ENCODE measurements around the gene PPP4R2.

PPP4R2 gene

DNA sequence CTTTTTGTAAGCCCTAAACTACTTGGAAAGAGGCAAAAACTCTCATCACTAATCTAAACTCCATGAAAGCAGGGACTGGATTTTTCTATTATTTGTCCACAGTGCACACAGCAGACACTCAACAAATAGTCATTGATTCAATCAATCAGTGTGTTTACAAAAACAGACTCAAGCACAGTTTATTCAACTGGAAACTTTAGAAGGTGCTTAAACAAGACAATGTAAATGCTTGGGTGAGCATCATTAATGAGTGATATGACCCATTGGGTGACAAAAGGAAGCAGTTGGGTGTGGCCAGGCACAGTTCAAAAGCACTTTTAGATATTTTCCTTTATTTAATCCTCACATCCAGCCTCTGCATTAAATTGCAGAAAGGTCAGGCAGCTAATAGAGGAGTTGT is 32.0 kb upstream of the PPP4R2 start:
- Histone ChIP-seq H3K4me1 (ENCODE audit: control insufficient read depth in 1 of 2, insufficient read depth in 2 of 2, low read length in 2 of 2) (peaks cover under 1 to 3% of the 10 kb centered on the region in 2 experiments), H3K4me2 (ENCODE audit: low read length) (no peak overlapping the region), H2BK120ac (ENCODE audit: insufficient read depth, low read length, poor library complexity) (no peak overlapping the region), H3K9ac (ENCODE audit: low read length) (no peak overlapping the region), H3K79me1 (ENCODE audit: low read length) (no peaks in the 10 kb centered on the region), H2AFZ (ENCODE audit: insufficient read depth, low read length, poor library complexity) (no peak overlapping the region), H3K27ac (ENCODE audit: low read depth, low read length) (no peak overlapping the region), H2AK5ac (ENCODE audit: low read length) (no peak overlapping the region), H3K4me3 (ENCODE audit: low read depth, low read length) (no peak overlapping the region), H3K23ac (ENCODE audit: low read length) (no peak overlapping the region), H4K12ac (ENCODE audit: low read depth, low read length) (no peak overlapping the region), H4K91ac (ENCODE audit: low read depth, low read length) (no peak overlapping the region), H3K27me3 (ENCODE audit: insufficient read depth, low read length) (no peaks in the 10 kb centered on the region), H3K4ac (ENCODE audit: low read depth, low read length) (no peak overlapping the region), H4K8ac (ENCODE audit: low read depth, low read length) (no peak overlapping the region), H3K79me2 (ENCODE audit: control insufficient read depth, insufficient read depth, low read length, poor library complexity) (no peaks in the 10 kb centered on the region), H3K14ac (ENCODE audit: low read length) (no peak overlapping the region), H2BK5ac (ENCODE audit: low read depth, low read length, poor library complexity) (no peak overlapping the region), H2BK12ac (ENCODE audit: low read length) (no peak overlapping the region), H3K36me3 (ENCODE audit: control insufficient read depth in 1 of 2, insufficient read depth in 2 of 2, low read length in 2 of 2) (peaks cover 0 to 4% of the 10 kb centered on the region in 2 experiments), H3K9me3 (ENCODE audit: insufficient read depth, low read depth, low read length) (no peaks in the 10 kb centered on the region), H3K18ac (ENCODE audit: low read length) (no peak overlapping the region)
- DNase-seq, result no peak

- Histone ChIP-seq H3K79me1 (ENCODE audit: low read length) (no peaks in the 10 kb centered on the region), H2AK5ac (ENCODE audit: low read length) (no peak overlapping the region), H3K14ac (ENCODE audit: low read length) (no peak overlapping the region), H2BK12ac (ENCODE audit: low read length) (no peak overlapping the region), H2BK5ac (ENCODE audit: low read depth, low read length, poor library complexity) (no peak overlapping the region), H3K4me3 (ENCODE audit: low read depth, low read length) (no peak overlapping the region), H3K27me3 (ENCODE audit: insufficient read depth, low read length) (no peaks in the 10 kb centered on the region), H3K4me2 (ENCODE audit: low read length) (no peak overlapping the region), H3K36me3 (ENCODE audit: control insufficient read depth in 1 of 2, insufficient read depth in 2 of 2, low read length in 2 of 2) (peaks cover 0 to 4% of the 10 kb centered on the region in 2 experiments), H4K12ac (ENCODE audit: low read depth, low read length) (no peak overlapping the region), H3K18ac (ENCODE audit: low read length) (no peak overlapping the region), H4K91ac (ENCODE audit: low read depth, low read length) (no peak overlapping the region), H3K79me2 (ENCODE audit: control insufficient read depth, insufficient read depth, low read length, poor library complexity) (no peaks in the 10 kb centered on the region), H3K9ac (ENCODE audit: low read length) (no peak overlapping the region), H3K27ac (ENCODE audit: low read depth, low read length) (no peak overlapping the region), H2BK120ac (ENCODE audit: insufficient read depth, low read length, poor library complexity) (no peak overlapping the region), H3K4ac (ENCODE audit: low read depth, low read length) (no peak overlapping the region), H3K9me3 (ENCODE audit: insufficient read depth, low read depth, low read length) (no peaks in the 10 kb centered on the region), H3K23ac (ENCODE audit: low read length) (no peak overlapping the region), H4K8ac (ENCODE audit: low read depth, low read length) (no peak overlapping the region), H3K4me1 (ENCODE audit: control insufficient read depth in 1 of 2, insufficient read depth in 2 of 2, low read length in 2 of 2) (peaks cover 4 to 6% of the 10 kb centered on the region in 2 experiments), H2AFZ (ENCODE audit: insufficient read depth, low read length, poor library complexity) (no peak overlapping the region)
- no CpG with 5 or more reads among the region's 1 CpG for WGBS (ENCODE audit: extremely low coverage, insufficient coverage, insufficient read length)
- no peak for DNase-seq
Observed at GRCh38 chr3:72968266-72968664, 28.3 kb upstream of the PPP4R2 start.

DNA sequence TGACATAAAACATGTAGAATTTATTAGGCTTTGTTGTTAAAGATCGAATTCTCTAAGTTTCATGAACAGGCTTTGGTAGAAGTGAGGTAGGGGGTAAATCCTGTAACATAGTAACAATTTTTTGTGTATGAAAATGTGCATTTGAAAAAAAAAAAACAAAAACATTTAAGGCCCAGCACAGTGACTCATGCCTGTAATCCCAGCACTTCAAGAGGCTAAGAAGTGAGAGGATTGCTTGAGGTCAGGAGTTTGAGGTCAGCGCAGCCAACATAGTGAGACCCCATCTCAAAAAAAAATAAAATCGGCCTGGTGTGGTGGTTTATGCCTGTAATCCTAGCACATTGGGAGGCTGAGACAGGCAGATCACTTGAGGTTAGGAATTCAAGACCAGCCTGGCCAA is 26.8 kb upstream of the PPP4R2 start:
- Histone ChIP-seq H3K79me1 (ENCODE audit: low read length) (peaks cover 3% of the 10 kb centered on the region), H3K27ac (ENCODE audit: low read depth, low read length) (no peak overlapping the region), H2BK120ac (ENCODE audit: insufficient read depth, low read length, poor library complexity) (no peak overlapping the region), H3K18ac (ENCODE audit: low read length) (no peak overlapping the region), H2BK5ac (ENCODE audit: low read depth, low read length, poor library complexity) (no peak overlapping the region), H3K4ac (ENCODE audit: low read depth, low read length) (no peak overlapping the region), H2BK12ac (ENCODE audit: low read length) (no peak overlapping the region), H3K23ac (ENCODE audit: low read length) (no peak overlapping the region), H3K4me3 (ENCODE audit: low read depth, low read length) (no peak overlapping the region), H3K36me3 (ENCODE audit: control insufficient read depth in 1 of 2, insufficient read depth in 2 of 2, low read length in 2 of 2) (peaks cover 0 to 4% of the 10 kb centered on the region in 2 experiments), H2AFZ (ENCODE audit: insufficient read depth, low read length, poor library complexity) (no peak overlapping the region), H3K14ac (ENCODE audit: low read length) (no peak overlapping the region), H4K91ac (ENCODE audit: low read depth, low read length) (no peak overlapping the region), H3K9me3 (ENCODE audit: insufficient read depth, low read depth, low read length) (no peaks in the 10 kb centered on the region), H3K79me2 (ENCODE audit: control insufficient read depth, insufficient read depth, low read length, poor library complexity) (no peaks in the 10 kb centered on the region), H4K12ac (ENCODE audit: low read depth, low read length) (no peak overlapping the region), H3K4me1 (ENCODE audit: control insufficient read depth in 1 of 2, insufficient read depth in 2 of 2, low read length in 2 of 2) (peaks cover 8 to 9% of the 10 kb centered on the region in 2 experiments), H3K4me2 (ENCODE audit: low read length) (no peak overlapping the region), H3K9ac (ENCODE audit: low read length) (no peak overlapping the region), H3K27me3 (ENCODE audit: insufficient read depth, low read length) (no peaks in the 10 kb centered on the region), H2AK5ac (ENCODE audit: low read length) (no peak overlapping the region), H4K8ac (ENCODE audit: low read depth, low read length) (no peak overlapping the region)
- DNase-seq, result no peak
- no CpG with 5 or more reads among the region's 3 CpGs for WGBS (ENCODE audit: extremely low coverage, insufficient coverage, insufficient read length)

DNA sequence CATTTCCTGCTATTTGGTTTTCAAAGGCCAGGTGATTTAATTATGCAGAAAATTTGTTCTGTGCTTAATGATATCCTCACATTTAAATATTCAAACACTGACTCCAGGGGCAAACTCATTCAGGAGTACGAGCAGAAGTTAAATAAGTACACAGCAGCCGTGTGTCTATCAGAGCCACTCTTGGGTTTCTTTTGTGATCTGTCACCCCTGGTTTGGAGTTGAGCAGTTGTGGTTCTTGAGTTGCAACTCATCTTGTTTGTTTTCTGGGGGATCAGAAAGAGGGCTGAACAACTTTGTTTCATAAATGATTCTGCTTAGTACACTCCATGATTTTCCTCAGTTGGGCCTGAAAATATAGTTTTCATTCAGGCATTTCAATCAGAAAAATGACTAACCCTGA is 25.7 kb upstream of the PPP4R2 start:
- peaks cover 0 to 4% of the 10 kb centered on the region in 2 experiments for H3K36me3 ChIP-seq (ENCODE audit: control insufficient read depth in 1 of 2, insufficient read depth in 2 of 2, low read length in 2 of 2)
- WGBS (ENCODE audit: extremely low coverage, insufficient coverage, insufficient read length), result no CpG with 5 or more reads among the region's 2 CpGs
- H2BK120ac ChIP-seq (ENCODE audit: insufficient read depth, low read length, poor library complexity), result no peak overlapping the region
- H3K79me2 ChIP-seq (ENCODE audit: control insufficient read depth, insufficient read depth, low read length, poor library complexity), result no peaks in the 10 kb centered on the region
- no peak overlapping the region for H3K4ac ChIP-seq (ENCODE audit: low read depth, low read length)
- H2BK5ac ChIP-seq (ENCODE audit: low read depth, low read length, poor library complexity), result no peak overlapping the region
- peaks cover 8 to 9% of the 10 kb centered on the region in 2 experiments for H3K4me1 ChIP-seq (ENCODE audit: control insufficient read depth in 1 of 2, insufficient read depth in 2 of 2, low read length in 2 of 2)
- H4K12ac ChIP-seq (ENCODE audit: low read depth, low read length), result no peak overlapping the region
- no peak overlapping the region for H3K4me2 ChIP-seq (ENCODE audit: low read length)
- H3K79me1 ChIP-seq (ENCODE audit: low read length), result peaks cover 3% of the 10 kb centered on the region
- H3K9me3 ChIP-seq (ENCODE audit: insufficient read depth, low read depth, low read length), result no peaks in the 10 kb centered on the region
- H3K14ac ChIP-seq (ENCODE audit: low read length), result no peak overlapping the region
- H2AFZ ChIP-seq (ENCODE audit: insufficient read depth, low read length, poor library complexity), result no peak overlapping the region
- no peak overlapping the region for H3K27ac ChIP-seq (ENCODE audit: low read depth, low read length)
- no peak overlapping the region for H3K23ac ChIP-seq (ENCODE audit: low read length)
- H3K27me3 ChIP-seq (ENCODE audit: insufficient read depth, low read length), result no peaks in the 10 kb centered on the region
- no peak overlapping the region for H3K4me3 ChIP-seq (ENCODE audit: low read depth, low read length)
- H4K8ac ChIP-seq (ENCODE audit: low read depth, low read length), result no peak overlapping the region
- no peak for DNase-seq
- H2AK5ac ChIP-seq (ENCODE audit: low read length), result no peak overlapping the region
- H3K9ac ChIP-seq (ENCODE audit: low read length), result no peak overlapping the region
- no peak overlapping the region for H3K18ac ChIP-seq (ENCODE audit: low read length)
- H2BK12ac ChIP-seq (ENCODE audit: low read length), result no peak overlapping the region
- no peak overlapping the region for H4K91ac ChIP-seq (ENCODE audit: low read depth, low read length)

Data from trophoblast cell (in vitro differentiated cells and primary cell).